ENCODE measurements around the gene TPSAB1.

The TPSAB1 gene

DNA sequence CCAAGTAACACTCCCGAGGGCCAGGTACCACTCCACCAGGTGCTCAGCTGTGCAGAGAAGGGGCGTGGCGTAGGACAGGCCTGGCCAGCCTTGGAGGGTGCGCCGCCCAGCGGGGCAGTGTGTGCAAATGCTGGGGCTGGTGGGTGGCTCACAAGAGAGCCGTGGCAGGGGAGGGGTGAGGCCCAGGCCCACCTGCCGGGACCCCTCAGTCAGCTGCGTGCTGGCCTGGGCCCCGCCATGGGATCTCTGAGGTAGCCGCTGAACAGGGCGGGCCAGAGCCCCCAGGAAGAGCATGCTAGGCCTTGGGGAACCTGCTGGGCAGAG is 24.2 kb upstream of the TPSAB1 start:
- H3K4me3 ChIP-seq (replicated peaks in 1 of 2; ENCODE audit: low read depth in 2 of 2, low read length in 2 of 2): no peak overlapping the region
- no peak for DNase-seq (ENCODE audit: low read depth in 2 of 2)
- TF ChIP-seq, protein P1, sequence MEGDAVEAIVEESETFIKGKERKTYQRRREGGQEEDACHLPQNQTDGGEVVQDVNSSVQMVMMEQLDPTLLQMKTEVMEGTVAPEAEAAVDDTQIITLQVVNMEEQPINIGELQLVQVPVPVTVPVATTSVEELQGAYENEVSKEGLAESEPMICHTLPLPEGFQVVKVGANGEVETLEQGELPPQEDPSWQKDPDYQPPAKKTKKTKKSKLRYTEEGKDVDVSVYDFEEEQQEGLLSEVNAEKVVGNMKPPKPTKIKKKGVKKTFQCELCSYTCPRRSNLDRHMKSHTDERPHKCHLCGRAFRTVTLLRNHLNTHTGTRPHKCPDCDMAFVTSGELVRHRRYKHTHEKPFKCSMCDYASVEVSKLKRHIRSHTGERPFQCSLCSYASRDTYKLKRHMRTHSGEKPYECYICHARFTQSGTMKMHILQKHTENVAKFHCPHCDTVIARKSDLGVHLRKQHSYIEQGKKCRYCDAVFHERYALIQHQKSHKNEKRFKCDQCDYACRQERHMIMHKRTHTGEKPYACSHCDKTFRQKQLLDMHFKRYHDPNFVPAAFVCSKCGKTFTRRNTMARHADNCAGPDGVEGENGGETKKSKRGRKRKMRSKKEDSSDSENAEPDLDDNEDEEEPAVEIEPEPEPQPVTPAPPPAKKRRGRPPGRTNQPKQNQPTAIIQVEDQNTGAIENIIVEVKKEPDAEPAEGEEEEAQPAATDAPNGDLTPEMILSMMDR (IDR thresholded peaks at IDR 0.05; ENCODE audit: low read depth, low read length): no peak

DNA sequence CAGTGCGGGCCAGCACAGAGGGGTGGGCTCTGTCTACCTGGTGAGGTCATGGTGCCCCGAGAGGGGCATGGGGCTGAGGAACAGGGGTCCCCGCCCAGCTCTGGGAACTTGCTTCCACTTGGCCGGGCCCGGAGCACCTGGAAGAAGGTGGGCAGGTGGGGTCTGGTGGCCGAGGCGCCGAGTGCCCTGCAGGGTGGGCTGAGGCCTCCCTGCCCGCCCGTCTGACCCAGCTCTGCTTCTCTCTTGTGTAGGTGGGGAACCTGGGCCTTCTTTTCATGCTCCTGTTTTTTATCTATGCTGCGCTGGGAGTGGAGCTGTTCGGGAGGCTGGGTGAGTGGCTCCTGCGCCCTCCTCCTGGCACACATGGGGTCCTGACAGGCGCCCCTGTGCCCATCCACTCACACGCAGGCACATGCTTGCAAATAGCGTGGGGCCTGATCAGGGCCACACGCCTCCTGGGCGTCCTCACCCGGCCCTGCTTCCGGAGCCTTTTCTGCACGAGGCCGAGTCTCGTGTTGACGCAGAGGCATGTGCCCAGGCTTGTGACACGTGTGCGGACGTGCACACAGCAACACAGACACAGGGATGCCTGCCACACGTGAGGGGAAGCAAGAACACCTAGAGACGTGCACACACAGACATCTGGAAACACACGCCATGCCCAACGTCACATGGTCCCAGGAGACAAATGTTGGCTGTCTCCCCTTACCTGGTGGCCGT is 23.7 kb upstream of the TPSAB1 start:
- H3K4me3 ChIP-seq (replicated peaks in 1 of 2; ENCODE audit: low read depth in 2 of 2, low read length in 2 of 2): no peak overlapping the region
- DNase-seq (ENCODE audit: low read depth in 2 of 2): no peak
- TF ChIP-seq, protein P1 (IDR thresholded peaks at IDR 0.05; ENCODE audit: low read depth, low read length): no peak

DNA sequence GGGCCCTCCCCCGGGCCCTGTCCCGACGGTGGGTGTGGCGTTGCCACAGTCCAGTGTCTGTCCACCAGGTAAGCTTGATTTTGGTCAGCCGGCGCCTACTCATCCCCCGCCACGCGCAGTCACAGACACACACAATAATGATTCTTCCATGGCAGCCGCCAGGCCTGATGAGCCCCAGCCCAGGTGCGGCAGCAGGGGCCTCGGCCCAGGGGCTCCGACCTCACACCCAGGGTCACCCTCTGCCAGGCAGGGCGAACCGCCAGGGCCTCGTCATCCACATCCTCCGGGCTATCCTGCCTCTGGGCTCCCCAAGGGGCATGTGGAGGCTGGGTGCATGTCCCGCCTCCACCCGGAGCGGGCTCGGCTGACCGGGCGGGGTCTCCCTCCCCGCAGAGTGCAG is 23.0 kb upstream of the TPSAB1 start:
- DNase-seq (ENCODE audit: low read depth in 2 of 2): no peak
- H3K4me3 ChIP-seq (replicated peaks in 1 of 2; ENCODE audit: low read depth in 2 of 2, low read length in 2 of 2): no peak overlapping the region
- TF ChIP-seq, protein P1 (IDR thresholded peaks at IDR 0.05; ENCODE audit: low read depth, low read length): no peak

DNA sequence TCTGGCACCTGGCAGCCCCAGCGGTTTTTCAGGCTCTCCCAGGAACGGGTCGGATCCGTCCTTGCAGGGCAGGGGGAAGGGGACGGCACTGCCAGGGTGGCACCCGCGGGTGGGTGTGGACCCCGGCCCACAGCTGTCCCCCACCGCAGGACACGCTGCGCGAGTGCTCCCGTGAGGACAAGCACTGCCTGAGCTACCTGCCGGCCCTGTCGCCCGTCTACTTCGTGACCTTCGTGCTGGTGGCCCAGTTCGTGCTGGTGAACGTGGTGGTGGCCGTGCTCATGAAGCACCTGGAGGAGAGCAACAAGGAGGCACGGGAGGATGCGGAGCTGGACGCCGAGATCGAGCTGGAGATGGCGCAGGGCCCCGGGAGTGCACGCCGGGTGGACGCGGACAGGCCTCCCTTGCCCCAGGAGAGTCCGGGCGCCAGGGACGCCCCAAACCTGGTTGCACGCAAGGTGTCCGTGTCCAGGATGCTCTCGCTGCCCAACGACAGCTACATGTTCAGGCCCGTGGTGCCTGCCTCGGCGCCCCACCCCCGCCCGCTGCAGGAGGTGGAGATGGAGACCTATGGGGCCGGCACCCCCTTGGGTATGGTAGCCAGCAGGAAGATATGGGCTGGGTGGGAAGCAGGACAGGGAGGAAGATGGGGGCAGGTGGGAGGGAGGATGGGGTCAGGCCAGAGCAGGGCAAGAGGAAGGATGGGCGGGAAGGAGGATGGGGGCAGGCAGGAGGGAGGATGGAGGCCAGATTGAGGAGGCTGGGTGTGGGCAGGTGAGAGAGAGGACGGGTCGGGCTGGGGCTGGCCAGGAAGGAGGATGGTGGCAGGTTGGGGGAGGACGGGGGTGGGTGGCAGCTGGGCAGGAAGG is 22.2 kb upstream of the TPSAB1 start:
- no peak overlapping the region for H3K4me3 ChIP-seq (replicated peaks in 1 of 2; ENCODE audit: low read depth in 2 of 2, low read length in 2 of 2)
- no peak for DNase-seq (ENCODE audit: low read depth in 2 of 2)
- TF ChIP-seq, protein P1 (IDR thresholded peaks at IDR 0.05; ENCODE audit: low read depth, low read length): no peak

DNA sequence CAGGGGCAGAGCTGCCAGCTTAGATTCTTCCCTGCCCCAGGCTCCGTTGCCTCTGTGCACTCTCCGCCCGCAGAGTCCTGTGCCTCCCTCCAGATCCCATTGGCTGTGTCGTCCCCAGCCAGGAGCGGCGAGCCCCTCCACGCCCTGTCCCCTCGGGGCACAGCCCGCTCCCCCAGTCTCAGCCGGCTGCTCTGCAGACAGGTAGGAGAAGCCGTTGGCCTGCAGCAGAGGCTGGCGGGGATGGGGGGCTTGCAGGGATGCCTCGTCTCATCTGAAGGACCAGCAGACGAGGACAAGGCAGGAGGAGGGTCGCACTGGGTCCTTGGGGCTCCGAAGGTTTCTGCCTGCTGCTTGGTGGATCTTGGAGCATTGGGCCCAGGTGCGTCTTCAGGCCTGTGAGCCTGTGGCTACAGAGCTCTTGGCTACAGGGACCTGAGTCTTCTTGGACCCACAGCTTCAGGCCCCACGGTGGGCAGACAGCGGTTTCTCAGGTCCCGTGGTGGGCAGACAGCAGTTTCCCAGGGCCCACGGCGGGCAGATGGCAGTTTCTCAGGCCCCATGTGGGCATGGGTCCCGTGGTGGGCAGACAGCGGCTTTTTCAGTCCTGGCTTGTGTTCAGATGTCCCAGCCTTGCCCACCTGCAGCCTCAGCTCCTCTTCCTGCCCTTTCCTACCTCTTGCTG is 21.4 kb upstream of the TPSAB1 start:
- DNase-seq (ENCODE audit: low read depth in 2 of 2): no peak
- TF ChIP-seq, protein P1 (IDR thresholded peaks at IDR 0.05; ENCODE audit: low read depth, low read length): no peak
- no peak overlapping the region for H3K4me3 ChIP-seq (replicated peaks in 1 of 2; ENCODE audit: low read depth in 2 of 2, low read length in 2 of 2)

DNA sequence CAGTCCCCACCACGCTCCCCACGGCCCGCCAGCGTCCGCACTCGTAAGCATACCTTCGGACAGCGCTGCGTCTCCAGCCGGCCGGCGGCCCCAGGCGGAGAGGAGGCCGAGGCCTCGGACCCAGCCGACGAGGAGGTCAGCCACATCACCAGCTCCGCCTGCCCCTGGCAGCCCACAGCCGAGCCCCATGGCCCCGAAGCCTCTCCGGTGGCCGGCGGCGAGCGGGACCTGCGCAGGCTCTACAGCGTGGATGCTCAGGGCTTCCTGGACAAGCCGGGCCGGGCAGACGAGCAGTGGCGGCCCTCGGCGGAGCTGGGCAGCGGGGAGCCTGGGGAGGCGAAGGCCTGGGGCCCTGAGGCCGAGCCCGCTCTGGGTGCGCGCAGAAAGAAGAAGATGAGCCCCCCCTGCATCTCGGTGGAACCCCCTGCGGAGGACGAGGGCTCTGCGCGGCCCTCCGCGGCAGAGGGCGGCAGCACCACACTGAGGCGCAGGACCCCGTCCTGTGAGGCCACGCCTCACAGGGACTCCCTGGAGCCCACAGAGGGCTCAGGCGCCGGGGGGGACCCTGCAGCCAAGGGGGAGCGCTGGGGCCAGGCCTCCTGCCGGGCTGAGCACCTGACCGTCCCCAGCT is 20.3 kb upstream of the TPSAB1 start:
- no peak for DNase-seq (ENCODE audit: low read depth in 2 of 2)
- no peak overlapping the region for H3K4me3 ChIP-seq (replicated peaks in 1 of 2; ENCODE audit: low read depth in 2 of 2, low read length in 2 of 2)
- TF ChIP-seq, protein P1 (IDR thresholded peaks at IDR 0.05; ENCODE audit: low read depth, low read length): no peak
